ENCODE results near the gene WT1.

DNA sequence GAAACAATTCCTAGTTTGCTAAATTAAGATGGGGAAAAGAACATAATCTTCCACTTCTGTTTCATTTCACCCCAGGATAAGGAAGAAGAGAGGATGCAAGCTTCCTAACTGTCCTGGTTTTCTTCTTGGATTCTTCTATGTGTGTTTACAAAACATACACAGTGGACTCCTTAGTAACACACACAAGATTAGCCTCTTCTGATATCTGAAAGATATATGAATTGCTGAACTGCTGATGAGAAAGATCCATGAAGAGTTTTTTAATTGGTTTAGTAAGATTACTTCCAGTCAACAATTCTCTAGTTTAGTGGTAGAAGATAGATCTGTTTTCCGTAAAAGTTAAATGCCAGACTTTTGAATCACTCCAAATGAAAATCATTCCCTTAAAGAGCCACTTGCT, 86.8 kb downstream of the WT1 start:
- TF ChIP-seq TAF1 (IDR thresholded peaks at IDR 0.05; ENCODE audit: low read depth): no peak
- TF ChIP-seq, protein P1, sequence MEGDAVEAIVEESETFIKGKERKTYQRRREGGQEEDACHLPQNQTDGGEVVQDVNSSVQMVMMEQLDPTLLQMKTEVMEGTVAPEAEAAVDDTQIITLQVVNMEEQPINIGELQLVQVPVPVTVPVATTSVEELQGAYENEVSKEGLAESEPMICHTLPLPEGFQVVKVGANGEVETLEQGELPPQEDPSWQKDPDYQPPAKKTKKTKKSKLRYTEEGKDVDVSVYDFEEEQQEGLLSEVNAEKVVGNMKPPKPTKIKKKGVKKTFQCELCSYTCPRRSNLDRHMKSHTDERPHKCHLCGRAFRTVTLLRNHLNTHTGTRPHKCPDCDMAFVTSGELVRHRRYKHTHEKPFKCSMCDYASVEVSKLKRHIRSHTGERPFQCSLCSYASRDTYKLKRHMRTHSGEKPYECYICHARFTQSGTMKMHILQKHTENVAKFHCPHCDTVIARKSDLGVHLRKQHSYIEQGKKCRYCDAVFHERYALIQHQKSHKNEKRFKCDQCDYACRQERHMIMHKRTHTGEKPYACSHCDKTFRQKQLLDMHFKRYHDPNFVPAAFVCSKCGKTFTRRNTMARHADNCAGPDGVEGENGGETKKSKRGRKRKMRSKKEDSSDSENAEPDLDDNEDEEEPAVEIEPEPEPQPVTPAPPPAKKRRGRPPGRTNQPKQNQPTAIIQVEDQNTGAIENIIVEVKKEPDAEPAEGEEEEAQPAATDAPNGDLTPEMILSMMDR (IDR thresholded peaks at IDR 0.05; ENCODE audit: poor library complexity, severe bottlenecking): no peak
- TF ChIP-seq POLR2AphosphoS5 (IDR thresholded peaks at IDR 0.05): no peak

All from neural cell (in vitro differentiated cells).